OCI-LY1 (cell line): ENCODE data around the gene DGKQ.
"Not testable (repeated sequence)": the region's sequence is repeated elsewhere in the genome, so short reads cannot be mapped to it uniquely, and the experiment has no call there.

Source experiments
- H2AFZ ChIP-seq: fragments of 200-600 bp; sonication (generic), shearing (Covaris generic); 2 replicates; pipeline ENCODE4 v1.6.0; 2014; ENCODE audit warnings: antibody characterized with exemption, mild to moderate bottlenecking, low read length
- H3F3A ChIP-seq: fragments of 200-600 bp; sonication (generic), shearing (Covaris generic); 2 replicates; pipeline ENCODE4 v1.6.0; 2014; ENCODE audit warnings: mild to moderate bottlenecking, antibody characterized with exemption, low read length, moderate library complexity; ENCODE audit not compliant: insufficient read depth
- H3K27ac ChIP-seq: fragments of 200-600 bp; sonication (generic); 2 replicates; pipeline ENCODE4 v1.5.1; 2014; ENCODE audit warnings: low read length, mixed run types, mild to moderate bottlenecking, low read depth; ENCODE audit not compliant: poor library complexity, severe bottlenecking
- H3K27me3 ChIP-seq: fragments of 200-600 bp; sonication (generic); 2 replicates; pipeline ENCODE4 v1.6.0; 2014; ENCODE audit warnings: antibody characterized with exemption, mild to moderate bottlenecking, low read length, moderate library complexity; ENCODE audit not compliant: insufficient read depth
- H3K36me3 ChIP-seq: fragments of 200-600 bp; sonication (generic); 2 replicates; pipeline ENCODE4 v1.6.1; 2014; ENCODE audit warnings: mild to moderate bottlenecking, antibody characterized with exemption, low read length, moderate library complexity, mixed read lengths; ENCODE audit not compliant: insufficient read depth
- H3K4me1 ChIP-seq: fragments of 200-600 bp; sonication (generic); 2 replicates; pipeline ENCODE4 v1.5.1; 2014; ENCODE audit warnings: mild to moderate bottlenecking, low read length, moderate library complexity; ENCODE audit not compliant: insufficient read depth, severe bottlenecking
- H3K4me2 ChIP-seq: fragments of 200-600 bp; sonication (generic), shearing (Covaris generic); 2 replicates; pipeline ENCODE4 v1.6.1; 2014; ENCODE audit warnings: low read length
- H3K4me3 ChIP-seq: fragments of 200-600 bp; sonication (generic); 2 replicates; pipeline ENCODE4 v1.5.1; 2014; ENCODE audit warnings: low read length, low read depth, mild to moderate bottlenecking, mixed read lengths; ENCODE audit not compliant: poor library complexity, severe bottlenecking
- H3K79me2 ChIP-seq: fragments of 200-600 bp; shearing (Covaris generic); 2 replicates; pipeline ENCODE4 v1.6.1; 2016; ENCODE audit warnings: mixed run types, low read length, mixed read lengths; ENCODE audit not compliant: insufficient read depth
- H3K9ac ChIP-seq: fragments of 200-600 bp; sonication (generic), shearing (Covaris generic); 2 replicates; pipeline ENCODE4 v1.6.1; 2014; ENCODE audit warnings: mild to moderate bottlenecking, low read length, mixed read lengths
- H3K9me2 ChIP-seq: fragments of 200-600 bp; sonication (generic), shearing (Covaris generic); 2 replicates; pipeline ENCODE4 v1.6.1; 2014; ENCODE audit warnings: low read depth, mild to moderate bottlenecking, low read length, mixed read lengths
- H3K9me3 ChIP-seq: fragments of 200-600 bp; shearing (Covaris generic); 2 replicates; pipeline ENCODE4 v1.6.1; 2014; ENCODE audit warnings: low read length, mixed read lengths
- H4K20me1 ChIP-seq: fragments of 200-600 bp; sonication (generic), shearing (Covaris generic); 2 replicates; pipeline ENCODE4 v1.6.0; 2016; ENCODE audit warnings: mild to moderate bottlenecking, low read length; ENCODE audit not compliant: insufficient read depth
- CTCF ChIP-seq: fragments of 200-600 bp; sonication (generic), shearing (Covaris generic); IDR thresholded peaks from 2 replicates; pipeline ENCODE4 v1.5.1; 2017; ENCODE audit warnings: mild to moderate bottlenecking, antibody characterized with exemption, low read length, moderate library complexity, mixed read lengths
- EZH2 ChIP-seq: fragments of 200-600 bp; sonication (generic), shearing (Covaris generic); IDR thresholded peaks from 2 replicates; pipeline ENCODE4 v1.8.0; 2017; ENCODE audit warnings: borderline replicate concordance, mixed run types, mild to moderate bottlenecking, antibody characterized with exemption, low read length, moderate library complexity, mixed read lengths

DGKQ gene

DNA sequence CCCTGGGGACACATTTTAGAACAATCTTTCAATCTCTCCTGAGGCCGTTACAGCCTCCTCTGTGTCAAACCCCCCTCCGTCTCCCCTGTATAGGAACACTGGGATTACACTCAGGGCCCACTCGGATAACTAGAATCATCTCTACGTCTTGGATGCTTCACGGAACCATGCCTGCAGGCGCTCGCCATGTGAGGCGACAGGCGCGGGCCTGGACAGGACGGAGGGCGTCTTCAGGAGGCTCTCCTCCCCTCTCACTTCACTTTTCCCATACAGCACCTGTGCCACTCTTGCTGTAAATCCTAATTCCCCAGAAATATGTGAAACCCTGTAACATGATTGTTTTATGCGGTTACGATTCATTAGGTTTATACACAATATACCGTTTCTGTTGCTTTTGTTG lies 9.4 kb upstream of the DGKQ start:
- Histone ChIP-seq H3K9me3 (no peaks in the 10 kb centered on the region), H3K4me2 (no peak overlapping the region), H3K27ac (no peak overlapping the region), H3K36me3 (no peaks in the 10 kb centered on the region), H3K79me2 (no peaks in the 10 kb centered on the region), H4K20me1 (no peaks in the 10 kb centered on the region), H2AFZ (no peak overlapping the region), H3K9ac (no peak overlapping the region), H3K4me1 (peaks cover 16% of the 10 kb centered on the region), H3F3A (no peaks in the 10 kb centered on the region), H3K4me3 (no peak overlapping the region), H3K27me3 (no peaks in the 10 kb centered on the region), H3K9me2 (no peaks in the 10 kb centered on the region)
- TF ChIP-seq CTCF (no peak), EZH2 (no peak)

GRCh38 chr4:982291-982690 lies 8.9 kb upstream of the DGKQ start:
- no peak overlapping the region for H3K27ac ChIP-seq
- no peaks in the 10 kb centered on the region for H3K27me3 ChIP-seq
- no peak overlapping the region for H2AFZ ChIP-seq
- H3K9me2 ChIP-seq, result no peaks in the 10 kb centered on the region
- no peak overlapping the region for H3K4me3 ChIP-seq
- no peak overlapping the region for H3K4me2 ChIP-seq
- H3K79me2 ChIP-seq, result no peaks in the 10 kb centered on the region
- no peaks in the 10 kb centered on the region for H3K9me3 ChIP-seq
- H4K20me1 ChIP-seq, result no peaks in the 10 kb centered on the region
- TF ChIP-seq EZH2, result no peak
- no peak for TF ChIP-seq CTCF
- peaks cover 11% of the 10 kb centered on the region for H3K4me1 ChIP-seq
- H3F3A ChIP-seq, result no peaks in the 10 kb centered on the region
- no peaks in the 10 kb centered on the region for H3K36me3 ChIP-seq
- H3K9ac ChIP-seq, result no peak overlapping the region

DNA sequence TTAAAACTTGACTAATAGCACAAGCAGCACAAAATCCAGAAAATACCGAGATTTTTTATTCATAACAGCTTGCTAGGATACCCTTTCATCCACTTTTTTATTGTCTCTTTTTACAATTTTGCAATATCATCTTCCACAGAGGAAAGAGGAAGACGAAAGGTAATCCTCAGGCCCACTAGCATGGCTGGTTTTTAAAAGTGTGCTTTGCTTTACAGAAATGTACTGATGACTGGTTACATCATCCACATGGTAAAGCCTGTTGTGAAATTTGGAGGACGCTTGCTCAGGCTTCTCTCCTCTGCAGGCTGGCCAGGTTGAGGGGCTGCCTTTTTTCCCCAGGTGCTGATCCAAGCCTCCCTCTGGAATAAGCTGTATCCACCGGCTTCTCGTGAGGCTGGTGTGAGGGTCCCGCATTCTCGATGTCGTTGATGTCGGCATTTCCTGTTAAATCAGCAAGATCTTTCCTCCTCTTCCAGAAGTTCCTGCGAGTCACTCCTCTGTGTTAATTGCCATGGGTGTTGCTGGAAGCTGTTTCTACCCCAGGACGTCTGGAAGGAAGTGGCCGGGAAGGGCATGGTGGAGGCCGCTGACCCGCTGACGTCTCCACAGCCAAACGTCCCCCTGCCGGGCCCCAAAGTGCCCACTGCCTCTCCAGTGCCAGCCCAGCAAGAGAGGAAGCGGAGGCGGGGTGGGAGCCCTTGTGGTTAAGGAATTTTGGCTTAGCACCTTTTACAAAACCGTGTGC lies 5.8 kb upstream of the DGKQ start:
- no peak for TF ChIP-seq CTCF
- no peak for TF ChIP-seq EZH2
- Histone ChIP-seq H3K4me3 (no peak overlapping the region), H3K4me2 (no peak overlapping the region), H3F3A (no peaks in the 10 kb centered on the region), H3K36me3 (no peaks in the 10 kb centered on the region), H3K9me3 (no peaks in the 10 kb centered on the region), H3K27me3 (no peaks in the 10 kb centered on the region), H3K79me2 (no peaks in the 10 kb centered on the region), H4K20me1 (no peaks in the 10 kb centered on the region), H3K9me2 (no peaks in the 10 kb centered on the region), H3K4me1 (no peaks in the 10 kb centered on the region), H3K9ac (no peak overlapping the region), H2AFZ (no peak overlapping the region), H3K27ac (no peak overlapping the region)

- not testable (repeated sequence) for H3F3A ChIP-seq, H3K9me3 ChIP-seq, H3K36me3 ChIP-seq, H3K79me2 ChIP-seq, H2AFZ ChIP-seq, H3K27ac ChIP-seq, H3K9ac ChIP-seq, H3K9me2 ChIP-seq, H4K20me1 ChIP-seq, H3K27me3 ChIP-seq, H3K4me3 ChIP-seq, H3K4me2 ChIP-seq
- H3K4me1 ChIP-seq, result peaks cover 10% of the 10 kb centered on the region
Measured at GRCh38 chr4:976016-976415, 2.6 kb upstream of the DGKQ start.
